Vagina (tissue), 2 donors: ENCODE measurements around the gene SERPINF2.

Experiments
- CTCF ChIP-seq, 3 experiments: fragments of 450-650 bp in 2 of 3; fragments of 200-600 bp in 1 of 3; sonication (generic) in 1 of 3; IDR thresholded peaks; one replicate each; pipeline ENCODE4 v1.5.1; 2017 to 2019; ENCODE audit warnings: antibody characterized with exemption in 3 of 3, mild to moderate bottlenecking in 2 of 3, moderate library complexity in 2 of 3
- POLR2A ChIP-seq, 2 donors: fragments of 450-650 bp; IDR thresholded peaks; one replicate each; pipeline ENCODE4 v1.6.1; 2017; ENCODE audit warnings: antibody characterized with exemption in 2 of 2, mild to moderate bottlenecking in 2 of 2, moderate library complexity in 2 of 2
- POLR2AphosphoS5 ChIP-seq, 2 donors: sonication (generic); formaldehyde crosslinking; IDR thresholded peaks; one replicate each; pipeline ENCODE4 v1.9.0; 2017; ENCODE audit warnings: antibody characterized with exemption in 2 of 2, mild to moderate bottlenecking in 2 of 2, low read depth in 1 of 2; ENCODE audit not compliant: insufficient read depth in 1 of 2

DNA sequence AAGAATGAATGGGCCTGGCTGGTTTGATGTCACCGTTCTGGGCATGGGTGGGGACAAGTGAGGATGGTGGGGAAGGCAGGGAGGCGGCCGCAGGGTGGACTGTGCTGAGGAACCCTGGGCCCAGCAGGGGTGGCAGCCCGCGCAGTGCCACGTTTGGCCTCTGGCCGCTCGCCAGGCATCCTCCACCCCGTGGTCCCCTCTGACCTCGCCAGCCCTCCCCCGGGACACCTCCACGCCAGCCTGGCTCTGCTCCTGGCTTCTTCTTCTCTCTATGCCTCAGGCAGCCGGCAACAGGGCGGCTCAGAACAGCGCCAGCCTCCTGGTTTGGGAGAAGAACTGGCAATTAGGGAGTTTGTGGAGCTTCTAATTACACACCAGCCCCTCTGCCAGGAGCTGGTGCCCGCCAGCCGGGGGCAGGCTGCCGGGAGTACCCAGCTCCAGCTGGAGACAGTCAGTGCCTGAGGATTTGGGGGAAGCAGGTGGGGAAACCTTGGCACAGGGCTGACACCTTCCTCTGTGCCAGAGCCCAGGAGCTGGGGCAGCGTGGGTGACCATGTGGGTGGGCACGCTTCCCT lies 12.7 kb downstream of the SERPINF2 start:
- TF ChIP-seq POLR2A (IDR thresholded peaks at IDR 0.05) (no peak), CTCF (IDR thresholded peaks at IDR 0.05) (no peak), POLR2AphosphoS5 (IDR thresholded peaks at IDR 0.05; ENCODE audit: insufficient read depth in 1 of 2, low read depth in 1 of 2) (no peak)
